Measurements from ENCODE around the gene OPN4.

- TF ChIP-seq RAD21 (IDR thresholded peaks at IDR 0.05; ENCODE audit: low read length) (no peak), YY1 (IDR thresholded peaks at IDR 0.05; ENCODE audit: low read depth) (no peak), CTCF (IDR thresholded peaks at IDR 0.05) (no peak), ZBTB33 (IDR thresholded peaks at IDR 0.05; ENCODE audit: borderline replicate concordance, low read depth) (no peak), POLR2AphosphoS5 (IDR thresholded peaks at IDR 0.05; ENCODE audit: low read depth, low read length) (no peak), EP300 (IDR thresholded peaks at IDR 0.05; ENCODE audit: borderline replicate concordance in 1 of 2, low read depth in 1 of 2, low read length in 1 of 2) (no peak), JUND (IDR thresholded peaks at IDR 0.05) (no peak), CHD2 (IDR thresholded peaks at IDR 0.05; ENCODE audit: low read length, partially characterized antibody) (no peak)
Observed at GRCh38 chr10:86678999-86679792, 24.8 kb downstream of the OPN4 start.
